Epidermal melanocyte (primary cell): ENCODE data around the gene CDS1.
"Not testable (repeated sequence)": the region's sequence is repeated elsewhere in the genome, so short reads cannot be mapped to it uniquely, and the experiment has no call there.

ENCODE experiments used
- DNase-seq: peaks from one replicate; pipeline ENCODE4 v3.0.0; 2011; ENCODE audit warnings: low spot score; ENCODE audit not compliant: insufficient read length

Gene CDS1

GRCh38 chr4:84582988-84583875 is at the start of gene CDS1:
TSS of gene CDS1 (plus strand) at chr4:84583127. CDS start at chr4:84583402, 275 bp downstream.
- DNase-seq: no peak

GRCh38 chr4:84535901-84536300 is 47.0 kb upstream of the CDS1 start:
- no peak for DNase-seq

- no peak for DNase-seq
These were observed 37.8 kb upstream of the CDS1 start for GRCh38 chr4:84545093-84545492.

DNA sequence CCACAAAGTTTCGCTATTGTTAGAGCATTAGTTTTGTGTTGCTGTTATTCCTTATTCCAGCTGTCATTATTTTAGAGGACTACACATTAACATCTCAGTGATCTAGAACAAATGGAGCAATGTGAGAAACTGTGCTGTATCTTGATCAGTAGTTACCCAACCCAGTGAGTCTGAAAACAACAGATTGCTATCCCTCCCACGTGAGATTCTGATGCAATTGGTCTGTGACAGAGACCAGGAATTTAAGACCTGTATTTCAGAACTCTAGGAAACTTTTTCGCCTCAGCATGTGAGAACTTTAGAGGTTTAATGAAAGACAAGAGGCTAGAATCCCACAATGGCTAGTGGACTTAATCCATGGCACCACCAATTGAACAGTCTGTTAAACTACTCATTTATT is 35.7 kb upstream of the CDS1 start:
- no peak for DNase-seq

DNA sequence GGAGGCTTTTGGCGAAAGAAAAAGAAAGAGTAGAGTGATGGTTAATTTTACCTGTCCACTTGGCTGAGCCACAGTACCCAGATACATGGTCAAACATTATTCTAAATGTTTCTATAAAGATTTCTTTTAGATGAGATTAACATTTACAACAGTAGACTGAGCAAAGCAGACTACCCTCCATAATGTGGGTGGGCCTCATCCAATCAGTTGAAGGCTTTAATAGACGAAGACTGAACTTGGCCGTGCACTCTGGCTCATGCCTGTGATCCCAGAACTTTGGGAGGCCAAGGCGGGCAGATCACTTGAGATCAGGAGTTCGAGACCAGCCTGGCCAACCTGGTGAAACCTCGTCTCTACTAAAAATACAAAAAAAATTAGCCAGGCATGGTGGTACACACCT is 33.7 kb upstream of the CDS1 start:
- not testable (repeated sequence) for DNase-seq

- no peak for DNase-seq
These were observed 20.8 kb upstream of the CDS1 start for GRCh38 chr4:84562156-84562555.

GRCh38 chr4:84563002-84563401 is 19.9 kb upstream of the CDS1 start:
- DNase-seq: no peak

DNA sequence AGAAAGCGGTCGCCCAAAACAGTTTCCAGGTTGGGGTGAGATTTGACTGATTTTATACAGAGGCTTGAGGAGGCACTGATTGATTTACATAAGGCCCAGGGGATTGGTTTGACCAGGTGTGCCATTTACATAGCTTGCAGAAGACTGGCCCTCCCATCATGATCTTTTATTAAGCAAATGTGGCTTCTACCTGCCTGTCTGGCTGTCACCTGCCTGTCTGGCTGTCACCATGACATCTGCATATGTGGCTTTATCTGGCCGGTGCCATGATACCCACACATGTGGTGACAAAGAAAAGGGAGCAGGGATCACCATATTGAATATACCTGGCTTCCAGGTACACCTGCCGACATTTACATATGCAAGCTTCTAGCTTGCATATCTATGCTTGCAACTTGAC is 17.0 kb upstream of the CDS1 start:
- DNase-seq: no peak

DNA sequence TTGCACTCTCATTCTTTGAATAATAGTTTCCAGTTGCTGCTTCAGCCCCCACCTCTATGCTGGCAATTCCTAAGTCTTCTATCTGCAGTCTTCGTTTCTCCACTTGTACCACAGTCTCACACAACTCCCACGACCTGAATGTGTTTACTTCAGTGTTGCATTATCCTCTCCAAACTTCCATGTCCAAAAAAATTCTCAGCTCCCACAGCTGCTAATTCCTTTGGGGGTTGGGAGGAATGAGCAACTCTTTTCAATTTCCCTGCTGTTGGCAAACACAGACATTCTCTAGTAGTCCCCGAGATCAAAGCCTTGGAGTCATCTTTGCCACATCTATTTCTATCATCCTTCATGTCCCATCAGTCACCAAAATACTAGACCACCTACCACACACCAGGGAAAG is 14.4 kb upstream of the CDS1 start:
- no peak for DNase-seq

GRCh38 chr4:84569009-84569408 is 13.9 kb upstream of the CDS1 start:
- DNase-seq: no peak

DNA sequence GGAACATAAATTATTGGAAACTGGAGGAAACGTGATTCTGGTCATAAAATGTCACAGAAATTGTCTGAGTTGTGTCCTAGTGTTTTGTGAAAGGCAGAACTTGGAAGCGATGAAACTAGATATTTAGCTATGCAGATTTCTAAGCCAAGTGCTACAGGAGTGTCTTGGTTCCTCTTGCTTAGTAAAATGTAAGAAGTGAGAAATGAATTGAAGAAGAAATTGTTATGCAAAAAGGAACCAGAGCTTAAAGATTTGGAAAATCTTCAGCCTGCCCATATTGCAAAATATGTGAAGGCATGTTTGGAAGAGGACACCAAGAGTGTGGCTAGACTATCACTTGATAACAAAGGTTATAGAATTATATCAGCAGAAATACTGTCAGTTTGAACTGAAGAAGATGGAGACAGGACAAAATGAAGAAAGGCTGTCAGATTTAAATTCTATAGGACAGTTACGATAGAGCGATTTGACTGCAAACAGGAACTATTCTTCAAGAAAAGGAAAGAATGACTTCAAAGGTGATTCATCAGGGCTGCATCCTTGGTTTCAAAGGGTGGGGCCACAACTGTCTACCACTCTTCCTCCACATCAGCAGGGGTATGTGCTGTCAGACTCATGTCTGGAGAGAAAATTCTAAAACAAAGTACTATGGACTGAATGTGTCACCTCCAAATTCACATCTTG is 9.4 kb upstream of the CDS1 start:
- no peak for DNase-seq

DNA sequence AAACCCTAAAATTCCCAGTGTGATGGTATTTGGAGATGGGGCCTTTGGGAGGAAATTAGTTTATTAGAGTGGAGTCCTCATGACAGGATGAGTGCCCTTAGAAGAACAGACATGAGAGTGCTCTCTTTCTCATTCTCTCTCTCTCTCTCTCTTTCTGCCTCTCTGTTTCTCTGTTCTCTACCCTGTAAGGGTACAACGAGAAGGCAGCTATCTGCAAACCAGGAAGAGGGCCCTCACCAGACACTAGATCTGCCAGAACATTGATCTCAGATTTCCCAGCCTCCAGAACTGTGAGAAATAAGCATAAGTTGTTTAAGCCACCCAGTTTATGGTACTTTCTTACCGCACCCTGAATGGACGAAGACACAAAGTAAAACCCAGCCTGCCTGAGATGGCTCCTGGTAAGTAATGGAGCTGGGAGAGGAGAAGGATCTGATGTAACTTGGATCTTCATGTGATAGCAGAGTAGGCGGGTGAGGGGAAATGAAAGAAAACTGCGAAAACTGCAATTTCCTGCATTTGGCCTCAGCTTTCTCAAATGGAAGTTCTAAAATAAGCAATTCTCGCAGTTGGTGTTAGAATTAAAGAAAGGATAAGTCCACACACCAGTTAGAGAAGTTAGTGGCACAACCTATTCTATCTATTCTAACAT is 8.7 kb upstream of the CDS1 start:
- DNase-seq: no peak

DNA sequence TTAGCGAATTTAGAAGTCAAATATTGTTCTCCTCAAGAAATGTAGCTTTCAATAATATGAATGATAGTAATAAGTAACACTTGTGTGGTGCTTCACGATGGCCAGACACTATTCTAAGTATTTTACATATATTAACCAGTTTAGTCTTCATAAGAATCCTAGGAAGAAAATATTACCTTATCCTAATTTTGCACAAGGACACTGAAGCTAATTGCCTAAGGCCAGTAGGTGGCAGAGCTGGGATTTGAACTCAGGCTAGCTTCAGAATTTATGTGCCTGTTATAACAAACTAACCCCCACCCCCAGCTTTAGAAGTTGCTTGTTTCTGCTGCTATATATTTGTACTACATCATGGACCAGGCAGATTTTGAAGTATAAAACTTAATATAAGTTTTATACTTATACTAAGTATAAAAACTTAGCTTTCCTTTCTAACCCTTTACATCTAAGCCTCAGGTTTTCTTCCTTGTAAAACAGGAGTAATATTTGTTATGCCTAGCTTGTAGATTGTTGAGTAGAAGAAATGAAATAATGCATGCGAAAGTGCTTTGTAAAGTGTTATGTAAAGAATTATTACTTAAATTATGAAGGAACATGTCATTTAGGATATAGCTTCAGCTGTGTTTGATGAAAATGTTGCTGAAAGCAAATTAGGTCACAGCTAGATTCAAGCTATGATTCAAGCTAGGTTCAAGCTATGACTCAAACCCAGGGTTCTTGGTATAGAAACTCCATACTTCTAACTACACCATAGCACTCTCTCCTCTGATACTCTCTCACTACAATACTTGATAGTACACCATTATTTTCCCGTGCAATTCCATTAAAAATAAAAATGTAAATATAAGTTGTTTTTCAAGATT is 4.2 kb upstream of the CDS1 start:
- DNase-seq: no peak

- no peak for DNase-seq
These were observed 3.5 kb upstream of the CDS1 start for GRCh38 chr4:84579403-84579776.

DNA sequence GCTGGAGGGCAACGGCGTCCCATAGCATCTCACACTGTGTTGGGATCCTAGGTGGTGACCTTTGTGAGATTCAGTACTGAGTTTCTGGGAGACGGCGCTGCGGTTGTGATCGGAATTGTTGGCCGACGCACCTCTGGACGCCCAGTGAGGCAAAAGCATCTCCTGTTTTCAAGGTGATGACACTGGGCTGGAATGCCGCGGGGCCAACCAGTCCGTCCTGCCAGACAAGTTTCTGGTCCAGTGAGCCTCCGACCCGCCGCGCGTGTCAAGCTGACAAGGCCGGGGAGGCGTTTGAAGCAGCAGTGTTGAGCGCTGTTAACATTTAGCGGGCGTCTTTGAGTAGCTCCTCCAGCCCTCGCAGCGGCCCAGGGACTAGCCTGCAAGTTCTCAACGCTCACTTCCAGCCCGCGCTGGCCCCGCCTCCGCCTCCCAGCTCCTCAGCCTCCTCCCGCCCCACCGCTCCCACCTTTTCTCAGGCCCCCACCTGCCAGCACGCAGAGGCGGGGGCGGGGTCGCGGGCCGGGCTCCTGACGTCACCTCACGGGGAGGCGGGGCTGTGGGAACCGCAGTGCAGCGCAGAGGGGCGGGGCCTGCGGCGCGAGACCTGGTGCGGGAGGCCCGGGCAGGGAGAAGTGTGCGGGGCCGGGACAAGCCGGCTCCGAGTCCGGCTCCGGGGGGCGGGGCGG is 482 bp upstream of the CDS1 start:
- peak; percentile 43 for DNase-seq

- no peak for DNase-seq
These were observed 1.0 kb downstream of the CDS1 start for GRCh38 chr4:84583876-84584380.

DNA sequence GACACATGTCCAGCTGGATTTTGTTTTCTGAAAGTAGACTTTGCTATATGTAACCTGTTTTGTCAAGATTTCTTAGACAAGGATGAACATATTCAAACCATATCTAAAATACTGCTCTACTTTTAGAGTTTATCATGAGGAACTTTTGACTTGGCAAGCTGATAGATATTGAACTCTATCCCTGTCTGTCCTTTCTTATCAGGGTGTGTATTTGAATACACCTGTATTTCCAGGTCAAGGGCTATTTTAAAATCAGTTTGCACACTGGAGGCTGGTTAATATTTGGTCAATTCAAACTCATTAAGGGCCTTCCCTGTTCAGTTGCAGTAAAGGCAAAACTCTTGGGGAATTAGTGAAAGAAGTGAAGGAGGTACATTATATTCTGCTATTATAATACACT is 2.3 kb downstream of the CDS1 start:
- no peak for DNase-seq

GRCh38 chr4:84594724-84595123 is 11.8 kb downstream of the CDS1 start:
- DNase-seq: no peak

DNA sequence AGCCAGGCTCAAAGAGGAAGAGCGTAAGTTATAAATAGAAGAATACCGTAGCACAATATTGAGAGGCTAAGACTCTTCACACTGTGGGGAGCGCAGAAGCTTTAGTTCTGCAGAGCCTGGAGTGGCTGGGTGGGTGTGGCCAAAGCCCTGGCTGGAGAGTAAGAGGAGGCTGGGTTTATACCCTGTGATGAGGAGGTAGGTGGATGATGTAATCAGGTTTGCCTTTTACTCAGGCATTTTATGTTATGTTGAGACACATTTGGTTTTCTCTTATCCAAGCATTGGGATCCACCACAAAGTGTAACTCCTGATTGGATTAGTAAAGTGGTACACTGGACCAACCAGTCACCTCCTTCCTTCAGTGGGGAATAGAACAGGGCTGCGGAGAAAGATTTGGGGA is 13.9 kb downstream of the CDS1 start:
- no peak for DNase-seq

GRCh38 chr4:84597450-84597849 is 14.5 kb downstream of the CDS1 start:
- no peak for DNase-seq

GRCh38 chr4:84606645-84607044 is 23.7 kb downstream of the CDS1 start:
- no peak for DNase-seq
